SK-N-MC (cell line): Measurements from ENCODE around the gene ZFP92.

ENCODE experiments used
- DNase-seq: peaks from one replicate; pipeline ENCODE4 v3.0.0-alpha.2; 2011; ENCODE audit warnings: low read depth, low spot score
- H3K27ac ChIP-seq: fragments of 200-600 bp; sonication (generic); 2 replicates; pipeline ENCODE4 v1.5.1; 2016; ENCODE audit warnings: mixed run types
- H3K36me3 ChIP-seq: fragments of 200-600 bp; sonication (generic); 2 replicates; pipeline ENCODE4 v1.6.1; 2017; ENCODE audit warnings: antibody characterized with exemption, low read length, mixed read lengths; ENCODE audit not compliant: insufficient read depth
- H3K4me3 ChIP-seq: fragments of 200-600 bp; sonication (generic); 2 replicates; pipeline ENCODE4 v1.5.1; 2016
- H3K9ac ChIP-seq: fragments of 200-600 bp; sonication (generic); 2 replicates; pipeline ENCODE4 v1.8.0; 2017; ENCODE audit warnings: mixed run types, mixed read lengths; ENCODE audit not compliant: insufficient read length
- H3K9me3 ChIP-seq: fragments of 200-600 bp; sonication (generic); 2 replicates; pipeline ENCODE4 v1.6.1; 2017; ENCODE audit warnings: low read depth, mild to moderate bottlenecking, antibody characterized with exemption, low read length, moderate library complexity, mixed read lengths
- EZH2 ChIP-seq: fragments of 200-600 bp; sonication (generic); IDR thresholded peaks from one replicate; pipeline ENCODE4 v1.6.1; 2017; ENCODE audit warnings: antibody characterized with exemption
- FOXP2 ChIP-seq: optimal IDR thresholded peaks from 2 replicates; pipeline ENCODE3; 2011; ENCODE audit warnings: mild to moderate bottlenecking, moderate library complexity; ENCODE audit not compliant: insufficient read depth; ENCODE audit errors: extremely low read length, control extremely low read depth
- POLR2AphosphoS5 ChIP-seq: IDR thresholded peaks from 2 replicates; pipeline ENCODE4 v1.6.1; 2012; ENCODE audit warnings: mild to moderate bottlenecking, low read depth, low read length, borderline replicate concordance

Gene ZFP92

DNA sequence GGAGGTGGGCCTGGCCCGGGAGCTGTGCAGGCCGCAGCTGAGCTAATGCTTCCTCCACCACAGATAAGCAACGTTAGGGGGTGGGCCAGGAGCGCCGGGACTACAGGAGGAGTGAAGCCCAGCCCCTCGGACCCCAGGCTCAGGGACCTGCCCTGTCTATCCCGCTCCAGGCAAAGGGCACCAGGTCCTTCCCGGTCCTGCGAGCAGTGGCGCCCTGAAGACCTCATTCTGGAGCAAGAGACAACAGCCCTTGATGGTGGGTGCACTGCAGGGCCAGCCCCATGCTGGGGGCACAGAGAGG, 35.3 kb downstream of the ZFP92 start:
- no peak for DNase-seq
- no peak overlapping the region for H3K27ac ChIP-seq
- H3K9ac ChIP-seq: no peak overlapping the region
- H3K36me3 ChIP-seq: no peaks in the 10 kb centered on the region
- H3K4me3 ChIP-seq: no peak overlapping the region
- H3K9me3 ChIP-seq: no peaks in the 10 kb centered on the region
- no peak for TF ChIP-seq FOXP2
- TF ChIP-seq POLR2AphosphoS5: no peak
- TF ChIP-seq EZH2: no peak

DNA sequence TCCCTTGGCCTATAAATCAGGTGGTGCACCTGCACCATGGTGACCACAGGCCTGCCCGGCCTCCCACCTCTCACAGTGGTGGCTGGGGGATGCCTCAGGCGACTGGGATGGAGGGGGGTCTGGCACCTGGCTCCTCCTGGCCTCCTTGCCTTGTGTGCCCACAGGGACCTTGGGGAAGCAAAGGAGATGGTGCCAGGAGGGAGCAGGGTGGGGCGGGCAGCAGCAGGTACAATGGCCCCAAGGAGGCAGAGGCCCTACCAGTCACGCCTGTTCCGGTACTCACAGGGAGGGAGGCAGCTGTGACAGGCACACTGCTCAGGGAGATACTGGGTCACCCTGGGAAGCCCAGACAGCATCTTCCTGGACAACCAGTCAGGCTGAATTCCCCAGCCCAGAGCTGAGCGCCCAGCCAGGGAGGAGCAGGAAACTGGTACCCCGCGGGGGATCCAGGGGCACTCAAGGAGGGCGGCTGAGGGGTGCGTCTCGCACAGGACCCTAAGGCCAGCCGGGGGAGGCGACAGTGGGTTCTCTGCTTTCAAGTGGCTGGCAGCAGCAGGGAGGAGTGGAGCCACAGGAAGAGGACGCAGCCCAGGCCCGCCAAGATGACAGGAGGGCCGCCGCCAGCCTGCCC, 35.8 kb downstream of the ZFP92 start:
- TF ChIP-seq FOXP2: no peak
- no peak for TF ChIP-seq POLR2AphosphoS5
- no peak for TF ChIP-seq EZH2
- Histone ChIP-seq H3K27ac (no peak overlapping the region), H3K36me3 (no peaks in the 10 kb centered on the region), H3K9me3 (no peaks in the 10 kb centered on the region), H3K4me3 (no peak overlapping the region), H3K9ac (no peak overlapping the region)
- no peak for DNase-seq

DNA sequence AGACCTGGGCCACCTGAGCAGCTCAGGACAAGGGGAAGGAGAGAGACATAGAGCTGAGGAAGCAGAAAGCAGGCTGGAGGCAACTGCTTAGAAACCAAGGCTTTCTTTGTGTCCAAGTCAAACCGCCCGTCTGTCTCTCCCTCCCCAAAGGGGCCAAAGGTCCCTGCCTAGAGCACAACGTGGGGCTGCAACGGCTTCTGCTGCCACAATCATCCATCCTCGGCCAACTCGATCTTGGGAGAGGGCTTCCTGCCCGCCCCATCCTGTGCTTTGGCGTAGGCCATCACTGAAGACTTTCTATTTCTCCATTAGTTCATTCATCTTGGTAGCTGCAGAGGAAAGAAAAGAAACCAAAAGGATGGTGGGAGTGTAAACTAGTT, 36.3 kb downstream of the ZFP92 start:
- Histone ChIP-seq H3K4me3 (no peak overlapping the region), H3K36me3 (no peaks in the 10 kb centered on the region)

DNA sequence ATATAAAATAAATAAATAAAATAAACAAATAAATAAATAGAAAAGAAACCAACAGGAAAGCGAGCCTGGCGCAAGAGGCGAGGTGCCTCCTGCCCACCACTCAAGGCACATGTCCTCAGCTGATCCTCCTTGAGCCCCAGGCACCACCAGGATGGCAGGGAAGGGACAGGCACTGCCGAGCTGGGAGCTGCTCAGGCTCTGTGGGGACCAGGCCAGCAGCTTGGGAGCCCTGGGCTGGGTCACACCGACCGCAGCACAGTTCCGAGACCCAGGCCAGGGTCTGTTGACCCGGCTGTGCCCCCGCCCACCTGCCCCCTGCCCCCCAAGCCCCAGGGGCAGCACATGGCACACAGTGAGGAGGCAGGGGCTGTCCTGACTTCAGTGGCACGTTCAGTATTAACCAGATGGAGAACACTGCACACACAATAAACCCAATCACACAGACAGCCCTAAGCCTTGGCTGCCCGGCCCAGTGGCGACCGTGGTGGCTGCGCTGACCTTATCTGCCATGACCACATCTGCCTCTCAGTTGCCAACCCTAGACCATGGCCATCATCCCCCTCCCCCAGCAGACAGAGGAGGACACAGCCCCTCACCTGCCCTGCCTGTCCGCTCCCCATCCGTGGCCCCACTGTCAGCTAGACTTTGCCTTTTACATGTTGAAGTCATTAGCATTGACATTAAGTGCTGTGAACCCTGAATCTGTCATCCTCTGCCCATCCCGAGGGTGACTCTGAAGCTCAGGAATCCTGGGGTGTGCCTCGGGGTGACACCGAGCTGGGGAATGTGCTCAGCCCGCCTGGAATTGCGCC, 37.5 kb downstream of the ZFP92 start:
- H3K36me3 ChIP-seq: no peaks in the 10 kb centered on the region
- H3K27ac ChIP-seq: no peak overlapping the region
- no peaks in the 10 kb centered on the region for H3K9me3 ChIP-seq
- DNase-seq: no peak
- no peak overlapping the region for H3K4me3 ChIP-seq
- H3K9ac ChIP-seq: no peak overlapping the region
- no peak for TF ChIP-seq FOXP2
- no peak for TF ChIP-seq POLR2AphosphoS5
- no peak for TF ChIP-seq EZH2

More for the DNA sequence above, 36.3 kb downstream of the ZFP92 start:
- Histone ChIP-seq H3K27ac (no peak overlapping the region), H3K9ac (no peak overlapping the region), H3K9me3 (no peaks in the 10 kb centered on the region)
- TF ChIP-seq POLR2AphosphoS5: no peak
- TF ChIP-seq EZH2: no peak
- no peak for TF ChIP-seq FOXP2
- DNase-seq: no peak

DNA sequence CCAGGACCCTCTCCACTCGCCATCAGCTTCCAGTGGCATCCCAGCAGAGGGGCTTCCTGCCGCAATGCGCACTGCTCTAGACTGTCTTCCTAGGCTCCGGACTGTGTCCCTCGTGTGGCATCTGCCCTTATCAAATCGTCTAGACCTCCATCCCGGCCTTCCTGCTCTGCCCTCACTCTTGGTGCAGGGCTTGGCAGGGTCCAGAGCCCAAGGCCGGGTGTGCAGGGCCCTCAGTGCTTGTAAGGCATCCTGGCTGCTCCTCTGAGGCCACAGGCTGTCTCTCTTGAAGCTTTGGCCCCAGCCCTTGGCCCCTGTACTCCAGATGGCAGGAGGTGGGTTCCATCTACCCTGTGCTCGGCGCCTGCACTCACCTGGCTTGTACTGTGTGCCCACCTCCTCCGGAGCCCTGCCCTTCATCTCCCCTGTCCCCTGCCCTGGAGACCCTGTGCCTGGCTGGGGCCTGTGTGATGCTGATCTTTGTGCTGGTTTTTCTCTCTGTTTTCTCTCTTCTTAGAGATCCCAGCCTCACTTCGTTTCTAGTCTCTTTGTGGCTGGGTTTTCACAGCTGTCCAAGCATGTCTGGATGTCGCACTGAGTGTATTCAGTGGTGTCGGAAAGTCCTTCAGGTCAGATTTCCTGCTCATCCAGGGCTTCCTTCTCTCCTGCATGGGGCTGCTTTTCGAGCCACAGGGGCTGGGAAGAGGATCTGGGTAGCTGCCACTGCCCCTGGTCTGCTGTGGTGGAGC, 38.3 kb downstream of the ZFP92 start:
- Histone ChIP-seq H3K4me3 (no peak overlapping the region), H3K27ac (no peak overlapping the region), H3K9ac (no peak overlapping the region), H3K9me3 (no peaks in the 10 kb centered on the region), H3K36me3 (no peaks in the 10 kb centered on the region)
- TF ChIP-seq EZH2 (no peak), POLR2AphosphoS5 (no peak), FOXP2 (no peak)
- no peak for DNase-seq

DNA sequence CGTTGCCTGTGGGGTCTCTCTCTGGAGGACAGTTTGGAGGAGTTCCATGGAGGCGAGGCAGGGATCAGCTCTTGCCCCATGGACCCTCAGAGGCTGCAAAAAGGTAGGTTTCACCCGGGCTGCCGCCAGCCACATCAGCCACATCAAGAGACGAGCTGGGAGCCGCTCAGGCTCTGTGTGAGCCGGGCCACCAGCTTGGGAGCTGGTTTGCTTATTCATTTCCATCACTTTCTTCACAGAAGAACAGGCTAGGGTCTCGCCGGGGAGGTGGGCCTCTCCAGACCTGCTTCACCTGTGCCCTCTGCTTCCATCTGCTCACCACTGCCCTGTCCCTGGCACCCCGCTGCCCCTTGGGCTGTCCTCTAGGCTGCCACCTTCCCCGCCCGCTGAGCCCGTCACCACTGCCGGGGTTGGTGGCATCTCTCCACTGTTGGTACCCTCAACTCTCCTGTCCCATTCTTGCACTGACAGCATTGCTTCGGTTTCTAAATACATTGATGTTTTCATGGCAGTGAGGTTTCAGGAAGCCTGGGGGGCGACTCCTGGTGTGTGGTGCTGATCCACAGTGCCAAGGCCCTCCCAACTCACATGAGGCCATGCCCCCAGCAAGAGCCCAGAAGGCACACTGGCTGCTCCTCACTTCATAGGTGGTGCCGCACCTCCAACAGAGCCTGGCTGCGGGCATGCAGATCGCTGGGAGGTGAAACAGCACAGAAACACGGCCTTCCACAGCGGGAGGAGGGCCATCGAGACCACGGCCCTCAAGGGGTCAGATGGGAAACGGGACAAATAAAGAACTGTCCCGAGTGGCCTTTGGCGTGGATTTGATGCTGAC, 39.1 kb downstream of the ZFP92 start:
- H3K9ac ChIP-seq: no peak overlapping the region
- H3K27ac ChIP-seq: no peak overlapping the region
- TF ChIP-seq FOXP2 (no peak), POLR2AphosphoS5 (no peak), EZH2 (no peak)
- no peak overlapping the region for H3K4me3 ChIP-seq
- no peaks in the 10 kb centered on the region for H3K9me3 ChIP-seq
- no peaks in the 10 kb centered on the region for H3K36me3 ChIP-seq
- no peak for DNase-seq

DNA sequence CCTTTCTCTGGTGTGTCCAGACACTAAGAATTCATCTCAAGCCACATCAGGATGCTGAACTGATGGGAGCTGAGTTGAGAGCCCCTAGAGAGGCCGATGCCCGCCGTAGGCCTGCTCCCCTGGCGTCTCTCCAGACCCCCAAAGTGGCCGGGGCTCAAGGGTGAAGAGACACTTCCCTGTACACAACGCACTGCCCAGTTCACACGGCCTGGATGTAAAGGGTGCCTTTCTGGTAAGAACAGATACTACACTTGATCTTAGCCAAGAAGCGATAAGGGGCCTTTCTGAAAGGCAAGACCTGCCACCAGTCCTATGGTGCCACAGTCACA, 39.6 kb downstream of the ZFP92 start:
- no peak for DNase-seq
- TF ChIP-seq FOXP2: no peak
- no peak for TF ChIP-seq EZH2
- TF ChIP-seq POLR2AphosphoS5: no peak
- Histone ChIP-seq H3K36me3 (peaks cover 2% of the 10 kb centered on the region; the same call in 1 of the 2 replicates), H3K9me3 (no peaks in the 10 kb centered on the region), H3K9ac (no peak overlapping the region), H3K27ac (no peak overlapping the region), H3K4me3 (no peak overlapping the region)

DNA sequence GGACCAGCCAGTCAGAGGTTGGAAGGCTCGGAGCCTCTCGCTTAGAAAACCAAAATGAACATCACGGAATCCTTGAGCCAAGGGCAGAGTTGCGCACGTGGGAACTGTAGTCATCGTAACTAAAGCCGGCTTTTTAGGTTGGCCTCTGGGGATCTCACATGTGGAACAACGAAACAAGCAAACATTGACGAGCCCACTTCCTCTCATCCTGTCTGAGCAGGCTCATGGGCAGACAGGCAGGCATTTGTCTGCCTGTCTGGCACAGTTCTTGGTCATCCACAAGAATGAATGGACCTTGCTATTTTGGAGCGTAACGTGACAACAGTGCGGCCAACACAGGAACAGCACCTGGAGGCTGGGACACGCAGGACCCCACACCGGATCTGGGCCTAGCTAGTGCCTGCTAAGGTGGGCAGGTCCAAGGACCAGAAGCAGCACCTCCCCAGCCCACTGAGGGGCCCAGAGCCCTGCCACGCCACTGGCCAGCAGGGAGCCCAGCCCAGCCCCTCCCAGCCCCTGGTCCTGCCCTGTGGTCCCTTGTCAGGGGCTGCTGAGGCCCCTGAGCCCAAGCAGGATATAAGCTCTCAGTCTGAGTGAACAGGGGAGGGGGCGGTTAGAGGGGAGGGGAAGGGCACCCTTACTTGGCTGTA, 43.8 kb downstream of the ZFP92 start:
- DNase-seq: no peak
- Histone ChIP-seq H3K27ac (no peak overlapping the region), H3K36me3 (peaks cover 4% of the 10 kb centered on the region; the same call in 1 of the 2 replicates), H3K9me3 (no peaks in the 10 kb centered on the region), H3K4me3 (no peak overlapping the region), H3K9ac (no peak overlapping the region)
- TF ChIP-seq FOXP2 (no peak), EZH2 (no peak), POLR2AphosphoS5 (no peak)
